ENCODE results near the gene FEZ2.

GRCh38 chr2:36535099-36535498 is 62.9 kb downstream of the FEZ2 start:
- TF ChIP-seq TARDBP (IDR thresholded peaks at IDR 0.05) (no peak), PKNOX1 (IDR thresholded peaks at IDR 0.05) (no peak), ZNF384 (IDR thresholded peaks at IDR 0.05) (no peak), HDGF (IDR thresholded peaks at IDR 0.05; ENCODE audit: borderline replicate concordance) (no peak), ELF4 (IDR thresholded peaks at IDR 0.05) (no peak), FOXK2 (IDR thresholded peaks at IDR 0.05) (no peak), BHLHE40 (IDR thresholded peaks at IDR 0.05; ENCODE audit: borderline replicate concordance) (no peak), SP1 (IDR thresholded peaks at IDR 0.05) (no peak), L3MBTL2 (conservative IDR thresholded peaks at IDR 0.05) (no peak)

Data from HEK293T (cell line).